A673 (cell line): ENCODE results near the gene H2AZ2. TPM values are rescaled to one million over a fixed set of nuclear protein-coding genes. Genes with fewer than 3 reads are reported as not detected.

Source experiments
- BruUV-seq: library from RNA; stranded (reverse); fragments of 400-500 nt; replicated peaks from 2 replicates; lab custom pipeline; 2021; lab: Mats Ljungman, UMichigan
- CTCF ChIA-PET: fragments of 300-600 bp; sonication (Branson Sonifier 250); formaldehyde crosslinking; loops from one replicate; lab custom pipeline; 2022; ENCODE audit warnings: antibody characterized with exemption; lab: Charles Lee
- POLR2A ChIA-PET: fragments of 300-600 bp; sonication (Branson Sonifier 250); formaldehyde crosslinking; loops from one replicate; lab custom pipeline; 2022; ENCODE audit warnings: antibody characterized with exemption; ENCODE audit not compliant: low non-redundant PET; lab: Charles Lee
- DNase-seq: peaks from one replicate; pipeline ENCODE4 v3.0.0-alpha.2; 2015; ENCODE audit warnings: low spot score
- H3K27ac ChIP-seq: fragments of 200-600 bp; sonication (generic); 2 replicates; pipeline ENCODE4 v1.5.1; 2016; ENCODE audit warnings: mixed run types, low read depth, mild to moderate bottlenecking, mixed read lengths, antibody characterized with exemption, low read length; ENCODE audit not compliant: poor library complexity, severe bottlenecking
- H3K27me3 ChIP-seq: fragments of 200-600 bp; sonication (generic); replicated peaks from 2 replicates; pipeline ENCODE4 v1.6.1; 2017; ENCODE audit warnings: mixed run types, low read depth, mild to moderate bottlenecking, mixed read lengths, antibody characterized with exemption, low read length; ENCODE audit not compliant: insufficient read depth, poor library complexity
- H3K36me3 ChIP-seq: fragments of 200-600 bp; sonication (generic); 2 replicates; pipeline ENCODE4 v1.6.1; 2016; ENCODE audit warnings: mixed run types, mild to moderate bottlenecking, mixed read lengths, antibody characterized with exemption, low read length; ENCODE audit not compliant: insufficient read depth, poor library complexity, severe bottlenecking
- H3K4me1 ChIP-seq: fragments of 200-600 bp; sonication (generic); 2 replicates; pipeline ENCODE4 v1.6.1; 2017; ENCODE audit warnings: mixed run types, mild to moderate bottlenecking, mixed read lengths, antibody characterized with exemption, low read length; ENCODE audit not compliant: insufficient read depth, poor library complexity, severe bottlenecking
- H3K4me3 ChIP-seq: fragments of 200-600 bp; sonication (generic); 2 replicates; pipeline ENCODE4 v1.5.1; 2016; ENCODE audit warnings: low read depth, mixed run types, mild to moderate bottlenecking, mixed read lengths, low read length; ENCODE audit not compliant: poor library complexity, severe bottlenecking
- H3K9me3 ChIP-seq: fragments of 200-600 bp; sonication (generic); 2 replicates; pipeline ENCODE4 v1.6.1; 2016; ENCODE audit warnings: mixed run types, low read depth, mild to moderate bottlenecking, mixed read lengths, antibody characterized with exemption, low read length; ENCODE audit not compliant: poor library complexity, severe bottlenecking
- CTCF ChIP-seq: fragments of 300-800, 200-600 bp; sonication (generic); conservative IDR thresholded peaks from 2 replicates; pipeline ENCODE4 v1.5.1; 2017; ENCODE audit warnings: low read depth, mild to moderate bottlenecking, antibody characterized with exemption, low read length, moderate library complexity, mixed read lengths
- EZH2 ChIP-seq: fragments of 200-600 bp; sonication (generic); IDR thresholded peaks from 2 replicates; pipeline ENCODE4 v1.6.1; 2017; ENCODE audit warnings: borderline replicate concordance, low read depth, mild to moderate bottlenecking, mixed read lengths, antibody characterized with exemption, low read length; ENCODE audit not compliant: poor library complexity, severe bottlenecking
- intact Hi-C: fragments of 100-400 bp; cut with micrococcal nuclease; formaldehyde crosslinking; loops from one replicate; pipeline ENCODE4 v1.10.0; 2022; ENCODE audit not compliant: unreplicated experiment
- total RNA-seq: library from RNA; stranded (reverse); gene quantifications from 2 replicates; pipeline ENCODE4 v1.2.3, GENCODE V29; 2021

The H2AZ2 gene
- total RNA-seq, 1 experiment from 2014 or later: 291 TPM

GRCh38 chr7:44854644-44855364, 6.9 kb upstream of the H2AZ2 start:
- ChIA-PET CTCF (no interaction called here), POLR2A (no interaction called here)
- no peak overlapping the region for H3K4me3 ChIP-seq
- intact Hi-C loops: loop anchor here (5.0 to 10.0 kb wide), 2 partner anchors 130 to 282 kb away; no protein-coding TSS in a partner anchor
- no peaks in the 10 kb centered on the region for H3K9me3 ChIP-seq
- no peaks in the 10 kb centered on the region for H3K27me3 ChIP-seq
- no TSS peak for BruUV-seq
- TF ChIP-seq EZH2: no peak
- no peak for TF ChIP-seq CTCF
- DNase-seq: no peak
- H3K27ac ChIP-seq: no peak overlapping the region
- H3K36me3 ChIP-seq: no peaks in the 10 kb centered on the region
- H3K4me1 ChIP-seq: no peaks in the 10 kb centered on the region

GRCh38 chr7:44853391-44853790, 5.5 kb upstream of the H2AZ2 start:
- Histone ChIP-seq H3K27me3 (no peaks in the 10 kb centered on the region), H3K4me1 (peaks cover 7% of the 10 kb centered on the region), H3K9me3 (no peaks in the 10 kb centered on the region), H3K27ac (no peak overlapping the region), H3K4me3 (no peak overlapping the region), H3K36me3 (no peaks in the 10 kb centered on the region)
- TF ChIP-seq CTCF (no peak), EZH2 (no peak)
- intact Hi-C loops: loop anchor here (10.0 kb wide), 1 partner anchor 131 kb away; no protein-coding TSS in a partner anchor
- ChIA-PET CTCF (no interaction called here), POLR2A (no interaction called here)
- DNase-seq: no peak
- BruUV-seq: no TSS peak

GRCh38 chr7:44852590-44852989, 4.7 kb upstream of the H2AZ2 start:
- CTCF ChIA-PET: interaction anchor here (0.6 kb wide), 1 partner anchor 1537 kb away, joined by 3 read pairs; no protein-coding TSS in a partner anchor
- BruUV-seq: no TSS peak
- Histone ChIP-seq H3K36me3 (no peaks in the 10 kb centered on the region), H3K4me1 (peaks cover 7% of the 10 kb centered on the region), H3K4me3 (no peak overlapping the region), H3K27ac (no peak overlapping the region), H3K9me3 (no peaks in the 10 kb centered on the region), H3K27me3 (no peaks in the 10 kb centered on the region)
- no peak for DNase-seq
- intact Hi-C loops: loop anchor here (10.0 kb wide), 1 partner anchor 132 kb away; no protein-coding TSS in a partner anchor
- TF ChIP-seq CTCF: no peak
- no peak for TF ChIP-seq EZH2
- POLR2A ChIA-PET: no interaction called here
